ENCODE measurements around the gene SERPINE3.
A peak's percentile ranks its signal among the peaks of the same experiment; 100 is the strongest.

Gene SERPINE3

GRCh38 chr13:51370811-51371210 is 31.3 kb downstream of the SERPINE3 start:
- TF ChIP-seq CTCF (IDR thresholded peaks at IDR 0.05; ENCODE audit: low read length, missing control alignments) = no peak
- H3K4me3 ChIP-seq (replicated peaks; ENCODE audit: low read depth, low read length) = no peak overlapping the region

GRCh38 chr13:51371768-51372399 is 32.4 kb downstream of the SERPINE3 start:
- no peak overlapping the region for H3K4me3 ChIP-seq (replicated peaks; ENCODE audit: low read depth, low read length)
- TF ChIP-seq CTCF (IDR thresholded peaks at IDR 0.05; ENCODE audit: low read length, missing control alignments) = no peak
- DNase-seq (ENCODE audit: low read depth) = no peak

More at GRCh38 chr13:51370811-51371210, 31.3 kb downstream of the SERPINE3 start:
- no peak for DNase-seq (ENCODE audit: low read depth)

- TF ChIP-seq CTCF (IDR thresholded peaks at IDR 0.05; ENCODE audit: low read length, missing control alignments) = no peak
Observed at GRCh38 chr13:51373451-51373850, 34.0 kb downstream of the SERPINE3 start.

GRCh38 chr13:51380269-51380668 is 40.8 kb downstream of the SERPINE3 start:
- TF ChIP-seq CTCF (IDR thresholded peaks at IDR 0.05; ENCODE audit: low read length, missing control alignments) = no peak
- H3K4me3 ChIP-seq (replicated peaks; ENCODE audit: low read depth, low read length) = no peak overlapping the region
- DNase-seq (ENCODE audit: low read depth) = peak; percentile 66

More at GRCh38 chr13:51373451-51373850, 34.0 kb downstream of the SERPINE3 start:
- no peak overlapping the region for H3K4me3 ChIP-seq (replicated peaks; ENCODE audit: low read depth, low read length)
- no peak for DNase-seq (ENCODE audit: low read depth)

GRCh38 chr13:51385114-51385513 is 45.6 kb downstream of the SERPINE3 start:
- no peak overlapping the region for H3K4me3 ChIP-seq (replicated peaks; ENCODE audit: low read depth, low read length)
- DNase-seq (ENCODE audit: low read depth) = no peak
- no peak for TF ChIP-seq CTCF (IDR thresholded peaks at IDR 0.05; ENCODE audit: low read length, missing control alignments)

GRCh38 chr13:51394724-51395123 is 55.2 kb downstream of the SERPINE3 start:
- TF ChIP-seq CTCF (IDR thresholded peaks at IDR 0.05; ENCODE audit: low read length, missing control alignments) = no peak
- H3K4me3 ChIP-seq (replicated peaks; ENCODE audit: low read depth, low read length) = no peak overlapping the region
- DNase-seq (ENCODE audit: low read depth) = no peak

GRCh38 chr13:51396352-51396751 is 56.9 kb downstream of the SERPINE3 start:
- DNase-seq (ENCODE audit: low read depth) = peak; percentile 16
- no peak for TF ChIP-seq CTCF (IDR thresholded peaks at IDR 0.05; ENCODE audit: low read length, missing control alignments)
- H3K4me3 ChIP-seq (replicated peaks; ENCODE audit: low read depth, low read length) = no peak overlapping the region

All from fibroblast of pulmonary artery (primary cell).